Small intestine (tissue), 7 donors: ENCODE data around the gene SDHA. TPM values are rescaled to one million over a fixed set of nuclear protein-coding genes. Genes with fewer than 3 reads are reported as not detected.
"Not testable (repeated sequence)": the region's sequence is repeated elsewhere in the genome, so short reads cannot be mapped to it uniquely, and the experiment has no call there.

Source experiments
- DNase-seq, 2 donors: peaks; one replicate each; pipeline versions ENCODE4 v3.0.0 to v3.0.0-alpha.2; 2013
- FAIRE-seq: peaks from 2 replicates; lab custom pipeline; 2012; peaks lifted over from hg19 to GRCh38; lab: Jason Lieb, UNC
- H3K27ac ChIP-seq, 3 donors: one replicate each; pipeline ENCODE4 v1.5.1; 2013; ENCODE audit warnings: low read length in 2 of 3, mild to moderate bottlenecking in 2 of 3, control low read depth in 1 of 3, inconsistent platforms in 1 of 3, low read depth in 1 of 3, moderate library complexity in 1 of 3
- H3K27me3 ChIP-seq, 3 donors: one replicate each; pipeline ENCODE4 v1.6.1; 2013; ENCODE audit warnings: low read length in 3 of 3, inconsistent platforms in 1 of 3; ENCODE audit not compliant: control insufficient read depth in 3 of 3, insufficient read depth in 3 of 3
- H3K36me3 ChIP-seq, 3 donors: one replicate each; pipeline ENCODE4 v1.6.1; 2013; ENCODE audit warnings: low read length in 3 of 3, inconsistent platforms in 1 of 3, low read depth in 1 of 3, mild to moderate bottlenecking in 1 of 3, moderate library complexity in 1 of 3; ENCODE audit not compliant: control insufficient read depth in 3 of 3, insufficient read depth in 2 of 3
- H3K4me1 ChIP-seq, 3 donors: one replicate each; pipeline ENCODE4 v1.6.1; 2013; ENCODE audit warnings: low read length in 2 of 3, inconsistent platforms in 1 of 3, low read depth in 1 of 3, mild to moderate bottlenecking in 1 of 3, moderate library complexity in 1 of 3; ENCODE audit not compliant: control insufficient read depth in 3 of 3, insufficient read depth in 2 of 3
- H3K4me3 ChIP-seq, 3 donors: one replicate each; pipeline ENCODE4 v1.5.1; 2013; ENCODE audit warnings: low read length in 3 of 3, control low read depth in 1 of 3, inconsistent platforms in 1 of 3, low read depth in 1 of 3, mild to moderate bottlenecking in 1 of 3, moderate library complexity in 1 of 3
- H3K9me3 ChIP-seq, 2 donors: one replicate each; pipeline ENCODE4 v1.6.1; 2013; ENCODE audit warnings: low read depth in 1 of 2, low read length in 1 of 2; ENCODE audit not compliant: control insufficient read depth in 2 of 2, insufficient read depth in 1 of 2
- WGBS, 3 donors: extraction: QIAGEN DNeasy Blood & Tissue Kit; methylation state at CpG; one replicate each; pipeline ENCODE4 v1.1.7; 2013; 5-methylcytosine and 5-hydroxymethylcytosine counted together
- polyA plus RNA-seq, 4 donors: library from polyadenylated mRNA; stranded (reverse) in 3 of 4; unstranded in 1 of 4; fragments of 200-250 nt in 3 of 4; fragments of 120-200 nt in 1 of 4; gene quantifications; one replicate each; pipeline versions ENCODE4 v1.2.1 to v1.2.3, GENCODE V29; 2013
- donor health status: healthy with polysubstance abuse.
- donor health status: control.
- donor health status: control.
- donor health status: Bipolar disorder and iron deficiency.
- donor health status: healthy.

The SDHA gene
- polyA plus RNA-seq, 4 donors = 115 to 377 (median 268) TPM

DNA sequence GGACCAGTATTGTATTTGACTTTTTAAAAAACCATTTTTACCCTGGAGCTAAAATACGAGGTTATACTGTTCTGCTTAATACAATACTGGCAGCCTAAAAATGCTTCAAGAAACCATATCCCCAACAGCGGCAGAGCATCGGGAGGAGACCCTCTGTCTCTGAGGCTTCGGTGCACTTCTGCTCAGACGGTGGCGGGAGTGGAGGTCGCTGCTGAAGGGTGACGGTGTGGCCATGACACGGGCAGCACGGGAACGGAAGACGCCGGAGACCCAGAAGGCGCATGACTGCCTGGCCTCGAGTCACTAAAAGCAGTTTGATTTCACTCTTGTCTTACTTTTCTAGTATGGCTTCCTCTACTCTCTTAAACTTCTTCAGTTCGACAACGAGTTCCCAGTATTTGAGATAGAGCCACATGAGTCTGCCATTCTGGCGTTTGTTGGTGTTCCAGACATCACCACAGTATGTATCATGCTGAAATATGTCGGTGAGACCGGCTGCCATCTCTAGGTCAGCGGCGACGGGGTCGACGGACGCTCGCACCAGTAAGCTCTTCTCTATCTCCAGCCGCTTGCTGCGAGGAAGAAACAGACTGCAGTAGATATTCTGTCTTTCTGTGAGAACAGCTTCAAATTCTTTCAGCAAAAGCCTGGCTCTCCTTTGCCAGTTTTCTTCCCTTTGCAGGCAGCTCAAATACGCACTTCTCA is 13.0 kb upstream of the SDHA start:
- no peak for DNase-seq
- no peaks in the 10 kb centered on the region for H3K4me1 ChIP-seq
- no peaks in the 10 kb centered on the region for H3K9me3 ChIP-seq
- H3K27me3 ChIP-seq = no peaks in the 10 kb centered on the region
- H3K36me3 ChIP-seq = peaks cover 4 to 41% (median 5%) of the 10 kb centered on the region in 3 donors
- no peak overlapping the region for H3K27ac ChIP-seq
- no peak overlapping the region for H3K4me3 ChIP-seq
- FAIRE-seq = no peak
- WGBS, 3 donors = 93 to 97% (median 94%) methylated on average over 30 of the region's 30 CpGs

- H3K27me3 ChIP-seq = no peaks in the 10 kb centered on the region
- no peak overlapping the region for H3K4me3 ChIP-seq
- no peaks in the 10 kb centered on the region for H3K4me1 ChIP-seq
- H3K27ac ChIP-seq = no peak overlapping the region
- WGBS, 3 donors = 80 to 85% (median 81%) methylated on average over 11 of the region's 11 CpGs
- no peaks in the 10 kb centered on the region for H3K9me3 ChIP-seq
- peaks cover 4 to 41% (median 5%) of the 10 kb centered on the region in 3 donors for H3K36me3 ChIP-seq
- no peak for DNase-seq
- FAIRE-seq = no peak
Measured at GRCh38 chr5:206406-206805, 11.7 kb upstream of the SDHA start.

GRCh38 chr5:206927-207536 is 11.1 kb upstream of the SDHA start:
- Histone ChIP-seq H3K4me1 (no peaks in the 10 kb centered on the region), H3K27ac (no peak overlapping the region), H3K36me3 (peaks cover 4 to 39% (median 5%) of the 10 kb centered on the region in 3 donors), H3K4me3 (no peak overlapping the region), H3K9me3 (no peaks in the 10 kb centered on the region), H3K27me3 (no peaks in the 10 kb centered on the region)
- FAIRE-seq = no peak
- DNase-seq = no peak
- 87 to 90% (median 89%) methylated on average over 8 of the region's 8 CpGs for WGBS, 3 donors

DNA sequence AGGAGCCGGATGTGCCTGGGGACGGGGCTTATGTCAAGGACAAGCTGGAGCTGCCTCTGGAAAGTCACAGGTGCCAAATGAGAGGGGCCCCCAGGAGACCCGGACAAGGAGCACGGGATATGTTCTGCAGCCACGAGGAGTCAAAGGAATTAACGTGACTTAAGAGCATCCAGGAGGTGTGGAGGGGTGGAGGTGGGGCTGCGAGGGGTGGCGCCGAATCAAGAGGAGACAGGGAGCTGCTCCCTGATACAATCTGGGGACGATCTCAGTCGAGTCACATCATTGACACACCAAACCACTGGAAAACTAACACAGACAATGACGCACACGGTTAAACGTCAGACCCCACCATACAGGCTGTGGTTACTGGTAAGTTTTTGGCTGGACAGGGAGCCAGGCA is 10.5 kb upstream of the SDHA start:
- FAIRE-seq = no peak
- no peak overlapping the region for H3K27ac ChIP-seq
- no peaks in the 10 kb centered on the region for H3K27me3 ChIP-seq
- no peaks in the 10 kb centered on the region for H3K9me3 ChIP-seq
- no peaks in the 10 kb centered on the region for H3K4me1 ChIP-seq
- no peak for DNase-seq
- peaks cover 4 to 36% (median 4%) of the 10 kb centered on the region in 3 donors for H3K36me3 ChIP-seq
- no peak overlapping the region for H3K4me3 ChIP-seq
- 72 to 90% (median 87%) methylated on average over 14 of the region's 14 CpGs for WGBS, 3 donors

GRCh38 chr5:208449-209114 is 9.5 kb upstream of the SDHA start:
- WGBS, 3 donors = 90 to 95% (median 90%) methylated on average over 15 of the region's 15 CpGs
- DNase-seq (no peak), FAIRE-seq (no peak)
- H3K4me1 ChIP-seq = no peaks in the 10 kb centered on the region
- H3K27ac ChIP-seq = no peak overlapping the region
- H3K4me3 ChIP-seq = no peak overlapping the region
- H3K27me3 ChIP-seq = no peaks in the 10 kb centered on the region
- no peaks in the 10 kb centered on the region for H3K9me3 ChIP-seq
- H3K36me3 ChIP-seq = peaks cover under 1 to 30% (median 3%) of the 10 kb centered on the region in 3 donors

DNA sequence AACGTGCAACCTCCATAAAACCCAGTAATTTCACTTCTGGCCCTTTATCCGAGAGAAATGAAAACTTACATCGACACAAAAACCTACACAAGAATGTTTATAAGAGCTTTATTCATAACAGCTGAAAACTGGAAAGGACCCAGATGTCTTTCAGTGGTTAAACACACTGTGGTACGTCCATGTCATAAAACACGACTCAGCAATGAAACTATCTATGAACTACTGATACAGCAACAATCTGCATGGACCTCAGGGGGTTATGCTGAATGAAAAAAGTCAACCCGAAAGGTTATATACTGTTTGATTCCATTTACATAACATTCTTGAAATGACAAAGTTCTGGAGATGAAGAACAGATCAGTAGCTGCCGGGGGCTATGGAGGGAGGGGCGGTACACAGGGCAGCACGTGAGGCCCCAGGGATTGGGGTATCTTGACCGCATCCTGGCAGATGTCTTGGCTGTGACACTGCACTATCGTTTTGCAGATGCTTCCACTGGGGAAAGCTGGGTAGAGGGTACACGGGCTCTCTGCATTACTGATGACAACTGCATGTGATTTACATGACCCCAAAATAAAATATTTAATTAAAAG is 4.2 kb upstream of the SDHA start:
- Histone ChIP-seq H3K27ac (no peak overlapping the region), H3K27me3 (no peaks in the 10 kb centered on the region), H3K9me3 (no peaks in the 10 kb centered on the region), H3K4me1 (no peaks in the 10 kb centered on the region), H3K4me3 (no peak overlapping the region), H3K36me3 (peaks cover 0 to 2% (median 0%) of the 10 kb centered on the region in 3 donors)
- 88 to 92% (median 90%) methylated on average over 12 of the region's 12 CpGs for WGBS, 3 donors
- DNase-seq = no peak
- no peak for FAIRE-seq

DNA sequence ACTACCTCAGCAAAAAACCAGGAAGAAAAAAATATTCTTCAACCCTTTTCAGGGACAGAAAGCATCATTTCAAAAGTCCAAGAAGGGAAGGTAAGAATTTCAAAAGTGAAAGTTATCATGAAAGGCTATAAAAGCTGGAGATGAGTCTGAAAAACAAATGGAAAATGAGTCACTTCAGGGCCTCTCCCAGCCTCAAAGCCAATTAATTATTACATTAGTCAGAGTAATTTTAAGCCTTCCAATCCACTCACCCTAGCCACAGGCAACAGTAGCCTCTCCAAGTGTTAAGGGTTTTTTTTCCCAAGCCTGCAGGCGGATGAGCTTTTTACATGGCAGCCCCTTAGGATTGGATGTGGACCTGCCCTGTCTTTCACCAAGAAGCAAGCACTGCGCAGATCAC is 2.9 kb upstream of the SDHA start:
- DNase-seq = peak in 1 of 2 donors; percentile 26
- WGBS, 3 donors = 77 to 100% (median 92%) methylated on average over 1 to 2 of the region's 2 CpGs
- not testable (repeated sequence) for H3K4me3 ChIP-seq, H3K27ac ChIP-seq, H3K4me1 ChIP-seq, H3K36me3 ChIP-seq, FAIRE-seq, H3K27me3 ChIP-seq, H3K9me3 ChIP-seq

DNA sequence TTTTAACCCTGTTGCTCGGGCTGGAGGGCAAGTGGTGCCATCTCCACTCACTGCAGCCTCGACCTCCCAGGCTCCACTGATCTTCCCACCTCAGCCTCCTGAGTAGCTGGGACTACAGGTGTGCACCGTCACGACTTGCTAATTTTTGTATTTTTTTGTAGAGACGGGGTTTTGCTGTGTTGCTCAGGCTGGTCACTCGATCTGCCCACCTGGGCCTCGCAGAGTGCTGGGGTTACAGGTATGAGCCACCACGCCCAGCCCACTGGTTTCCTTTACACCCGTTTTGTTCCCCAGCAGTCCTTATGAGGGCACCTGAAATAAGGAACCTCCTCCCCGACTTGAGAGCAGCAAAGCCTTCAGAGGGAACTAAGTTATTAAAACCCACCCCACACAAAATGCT is 2.0 kb upstream of the SDHA start:
- not testable (repeated sequence) for H3K9me3 ChIP-seq, DNase-seq, FAIRE-seq, H3K4me1 ChIP-seq, H3K27me3 ChIP-seq, H3K27ac ChIP-seq, H3K4me3 ChIP-seq, H3K36me3 ChIP-seq
- WGBS, 3 donors = 84 to 93% (median 85%) methylated on average over 9 of the region's 10 CpGs
